K562 (cell line): ENCODE data around the gene PIGV. TPM values are rescaled to one million over a fixed set of nuclear protein-coding genes. Genes with fewer than 3 reads are reported as not detected.

Experiments
- C11orf30 ChIP-seq: fragments of 450-650 bp; IDR thresholded peaks from 2 replicates; pipeline ENCODE4 v1.6.1; 2016; ENCODE audit warnings: low read depth, mild to moderate bottlenecking
- CSDE1 ChIP-seq, 2 experiments: fragments of 450-650 bp; IDR thresholded peaks; 2 replicates each; pipeline ENCODE4 v1.6.1; 2016; ENCODE audit warnings: mild to moderate bottlenecking in 1 of 2
- FUS ChIP-seq: fragments of 200-400 bp; formaldehyde crosslinking; optimal IDR thresholded peaks from 2 replicates; pipeline ENCODE3; 2017; ENCODE audit warnings: low read depth, low read length
- KDM5B ChIP-seq: fragments of 200-600 bp; sonication (generic); IDR thresholded peaks from 2 replicates; pipeline ENCODE4 v1.6.1; 2012; ENCODE audit warnings: low read depth, mild to moderate bottlenecking, moderate library complexity, low read length, control low read depth, inconsistent platforms; ENCODE audit not compliant: insufficient replicate concordance
- KLF16 ChIP-seq: IDR thresholded peaks from 2 replicates; pipeline ENCODE4 v1.6.1; 2016; ENCODE audit warnings: antibody characterized with exemption
- PHF8 ChIP-seq: fragments of 200-600 bp; sonication (generic); IDR thresholded peaks from 2 replicates; pipeline ENCODE4 v1.6.1; 2012; ENCODE audit warnings: mixed run types, mild to moderate bottlenecking, inconsistent platforms, low read length, moderate library complexity, borderline replicate concordance
- POLR2AphosphoS5 ChIP-seq: IDR thresholded peaks from 2 replicates; pipeline ENCODE4 v1.6.1; 2011; ENCODE audit warnings: mild to moderate bottlenecking, low read depth, low read length, moderate library complexity; ENCODE audit not compliant: control insufficient read depth, insufficient read depth
- POU5F1 ChIP-seq: fragments of 150-350 bp; IDR thresholded peaks from 2 replicates; pipeline ENCODE4 v1.6.1; 2014; ENCODE audit warnings: borderline replicate concordance, low read length, low read depth, mild to moderate bottlenecking; ENCODE audit not compliant: partially characterized antibody
- RAD51 ChIP-seq: fragments of 450-650 bp; IDR thresholded peaks from 2 replicates; pipeline ENCODE4 v1.7.1; 2016; ENCODE audit warnings: low read depth, mild to moderate bottlenecking, borderline replicate concordance
- RBM22 ChIP-seq: fragments of 200-400 bp; formaldehyde crosslinking; IDR thresholded peaks from 2 replicates; pipeline ENCODE4 v1.6.1; 2018; ENCODE audit warnings: low read length, low read depth; ENCODE audit not compliant: poor library complexity, severe bottlenecking
- SRF ChIP-seq, 2 experiments: fragments of 250-450, 450-650 bp in 1 of 2; sonication (Bioruptor Pico) in 1 of 2; sonication (generic) in 1 of 2; formaldehyde crosslinking; IDR thresholded peaks; 2 replicates each; pipeline versions ENCODE4 v1.5.0 to v1.5.1; 2020 to 2022; ENCODE audit warnings: mild to moderate bottlenecking in 1 of 2, missing genetic modification reagents in 1 of 2
- TRIM24 ChIP-seq, 2 experiments: fragments of 450-650 bp; IDR thresholded peaks; 2 replicates each; pipeline ENCODE4 v1.6.1; 2016
- ZNF184 ChIP-seq: sonication (generic); formaldehyde crosslinking; IDR thresholded peaks from 2 replicates; pipeline ENCODE4 v1.5.0; 2020; ENCODE audit warnings: missing genetic modification reagents
- ZNF263 ChIP-seq: sonication (generic); formaldehyde crosslinking; IDR thresholded peaks from 2 replicates; pipeline ENCODE4 v1.8.0; 2022; ENCODE audit warnings: mild to moderate bottlenecking, missing genetic modification reagents, borderline replicate concordance
- ZNF384 ChIP-seq: IDR thresholded peaks from 2 replicates; pipeline ENCODE4 v1.6.1; 2012; ENCODE audit warnings: low read depth, low read length, improper control_type of control experiment
- ZNF764 ChIP-seq: fragments of 250-450 bp; sonication (Bioruptor Pico); IDR thresholded peaks from 2 replicates; pipeline ENCODE4 v1.4.0; 2020; ENCODE audit warnings: low read depth, mild to moderate bottlenecking, moderate library complexity
- ZNF766 ChIP-seq: fragments of 200-800 bp; sonication (Bioruptor generic); conservative IDR thresholded peaks from 2 replicates; pipeline ENCODE4 v1.6.1; 2016; ENCODE audit warnings: missing genetic modification characterization, missing compliant biosample characterization
- polyA plus RNA-seq, 8 experiments: library from polyadenylated mRNA; depleted of rRNA in 4 of 8; stranded (reverse) in 5 of 8; unstranded in 3 of 8; fragments of >200 nt; fragmentation: Nextera tagmentation in 2 of 8; fragmentation: Illumina TruSeq in 1 of 8; extraction: Ambion mirVana in 2 of 8; extraction: Trizol in 1 of 8; gene quantifications; 2 replicates each; pipeline versions ENCODE4 v1.2.1 to v1.2.3, GENCODE V29; 2011 to 2014; ENCODE audit warnings: inconsistent platforms in 1 of 8, missing spikeins in 1 of 8
- total RNA-seq, 7 experiments: library from RNA; depleted of rRNA in 6 of 7; stranded (reverse); fragments of >200 nt in 6 of 7; fragmentation: Illumina TruSeq in 2 of 7; extraction: Trizol in 2 of 7; gene quantifications; 2 replicates each; pipeline versions ENCODE4 v1.2.1 to v1.2.3, GENCODE V29; 2011 to 2021; ENCODE audit warnings: low replicate concordance in 1 of 7
- TF ChIP-seq, protein P1 (sequence below): fragments of 450-650 bp; formaldehyde crosslinking; IDR thresholded peaks from 2 replicates; pipeline ENCODE4 v1.4.0; 2020; ENCODE audit warnings: mild to moderate bottlenecking, moderate library complexity
- TF ChIP-seq, protein P2 (sequence below): sonication (generic); formaldehyde crosslinking; IDR thresholded peaks from 2 replicates; pipeline ENCODE4 v1.8.0; 2022; ENCODE audit warnings: missing genetic modification reagents, mild to moderate bottlenecking, moderate library complexity, borderline replicate concordance
- TF ChIP-seq, protein P3 (sequence below): sonication (generic); formaldehyde crosslinking; IDR thresholded peaks from 2 replicates; pipeline ENCODE4 v1.8.1; 2023; ENCODE audit warnings: mild to moderate bottlenecking, missing genetic modification reagents
- TF ChIP-seq, protein P4 (sequence below): fragments of 250-450 bp; sonication (Bioruptor Pico); IDR thresholded peaks from 2 replicates; pipeline ENCODE4 v1.8.0; 2021; ENCODE audit warnings: moderate library complexity, mild to moderate bottlenecking, inconsistent platforms

PIGV gene
- total and polyA plus RNA-seq, 9 of the 15 experiments (the other 6 are each of a cell fraction or from before 2014, with no cell fraction given) = 8.4 to 21.8 (median 11.7) TPM

DNA sequence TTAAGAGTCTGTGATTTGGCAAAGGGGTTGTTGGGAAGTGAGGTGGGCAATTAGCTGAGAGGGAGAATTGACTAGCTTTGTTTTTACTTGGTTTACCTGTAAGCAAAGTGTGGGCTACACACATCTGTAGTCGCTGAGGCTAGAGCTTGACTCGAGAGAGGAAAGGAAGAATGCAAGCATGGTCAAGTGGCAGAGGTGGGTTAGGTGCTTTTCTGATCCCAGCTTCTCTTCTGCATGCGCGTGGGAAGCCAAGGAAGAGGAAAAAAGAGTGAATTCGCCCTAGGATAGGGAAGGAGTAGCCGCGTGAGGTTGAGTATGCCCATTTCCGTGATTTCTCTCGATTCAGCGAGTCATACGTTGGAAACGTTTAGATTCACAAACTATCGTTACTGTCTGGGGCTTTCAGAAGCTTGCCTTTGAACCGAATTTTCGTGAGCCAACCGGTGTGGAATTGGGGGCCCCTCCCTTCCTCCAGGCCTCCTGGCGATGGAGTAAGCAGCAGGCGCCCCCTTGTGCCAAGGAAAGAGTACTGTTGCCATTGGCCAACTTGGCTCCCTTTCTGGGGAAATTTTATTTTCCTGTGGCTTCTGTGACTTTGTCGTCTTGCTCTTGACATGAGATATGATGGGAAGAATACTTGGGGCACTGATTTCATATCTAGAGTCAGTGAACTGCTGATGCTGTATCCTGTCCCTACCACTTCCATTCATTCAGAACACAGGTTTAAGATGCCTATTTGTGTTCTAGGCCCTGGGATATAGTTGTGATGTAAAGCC, 1.3 kb downstream of the PIGV start (continued):
- TF ChIP-seq SRF (CRISPR knock-in tag; IDR thresholded peaks at IDR 0.05) (0 out of 4 replicates have a peak, but pooled peaks of 1 of the 2 experiments have one; percentile 35), RAD51 (0 out of 2 replicates have a peak, but pooled peaks have one; percentile 8), ZNF764 (no peak), RBM22 (no peak), TRIM24 (IDR thresholded peaks at IDR 0.05) (0 out of 4 replicates have a peak, but pooled peaks of 1 of the 2 experiments have one; percentile 5), KLF16 (peak; percentile 57; the same call in 1 of the 2 replicates), C11orf30 (no peak), KDM5B (peak; percentile 24), ZNF384 (peak; percentile 48; the same call in 1 of the 2 replicates), FUS (no peak), POLR2AphosphoS5 (0 out of 2 replicates have a peak, but pooled peaks have one; percentile 26), POU5F1 (no peak), ZNF184 (CRISPR knock-in tag) (no peak), PHF8 (no peak), ZNF766 (CRISPR knock-in tag) (0 out of 2 replicates have a peak, but pooled peaks have one; percentile 13), ZNF263 (CRISPR knock-in tag) (no peak; the same call in 1 of the 2 replicates), CSDE1 (IDR thresholded peaks at IDR 0.05) (peak in 1 of 2 experiments; percentile 42; a peak in 1 of 4 replicates)
- TF ChIP-seq, protein P1, sequence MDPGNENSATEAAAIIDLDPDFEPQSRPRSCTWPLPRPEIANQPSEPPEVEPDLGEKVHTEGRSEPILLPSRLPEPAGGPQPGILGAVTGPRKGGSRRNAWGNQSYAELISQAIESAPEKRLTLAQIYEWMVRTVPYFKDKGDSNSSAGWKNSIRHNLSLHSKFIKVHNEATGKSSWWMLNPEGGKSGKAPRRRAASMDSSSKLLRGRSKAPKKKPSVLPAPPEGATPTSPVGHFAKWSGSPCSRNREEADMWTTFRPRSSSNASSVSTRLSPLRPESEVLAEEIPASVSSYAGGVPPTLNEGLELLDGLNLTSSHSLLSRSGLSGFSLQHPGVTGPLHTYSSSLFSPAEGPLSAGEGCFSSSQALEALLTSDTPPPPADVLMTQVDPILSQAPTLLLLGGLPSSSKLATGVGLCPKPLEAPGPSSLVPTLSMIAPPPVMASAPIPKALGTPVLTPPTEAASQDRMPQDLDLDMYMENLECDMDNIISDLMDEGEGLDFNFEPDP = no peak
- TF ChIP-seq, protein P2, sequence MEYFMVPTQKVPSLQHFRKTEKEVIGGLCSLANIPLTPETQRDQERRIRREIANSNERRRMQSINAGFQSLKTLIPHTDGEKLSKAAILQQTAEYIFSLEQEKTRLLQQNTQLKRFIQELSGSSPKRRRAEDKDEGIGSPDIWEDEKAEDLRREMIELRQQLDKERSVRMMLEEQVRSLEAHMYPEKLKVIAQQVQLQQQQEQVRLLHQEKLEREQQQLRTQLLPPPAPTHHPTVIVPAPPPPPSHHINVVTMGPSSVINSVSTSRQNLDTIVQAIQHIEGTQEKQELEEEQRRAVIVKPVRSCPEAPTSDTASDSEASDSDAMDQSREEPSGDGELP (CRISPR knock-in tag) = peak; percentile 52; the same call in 1 of the 2 replicates
- TF ChIP-seq, protein P3, sequence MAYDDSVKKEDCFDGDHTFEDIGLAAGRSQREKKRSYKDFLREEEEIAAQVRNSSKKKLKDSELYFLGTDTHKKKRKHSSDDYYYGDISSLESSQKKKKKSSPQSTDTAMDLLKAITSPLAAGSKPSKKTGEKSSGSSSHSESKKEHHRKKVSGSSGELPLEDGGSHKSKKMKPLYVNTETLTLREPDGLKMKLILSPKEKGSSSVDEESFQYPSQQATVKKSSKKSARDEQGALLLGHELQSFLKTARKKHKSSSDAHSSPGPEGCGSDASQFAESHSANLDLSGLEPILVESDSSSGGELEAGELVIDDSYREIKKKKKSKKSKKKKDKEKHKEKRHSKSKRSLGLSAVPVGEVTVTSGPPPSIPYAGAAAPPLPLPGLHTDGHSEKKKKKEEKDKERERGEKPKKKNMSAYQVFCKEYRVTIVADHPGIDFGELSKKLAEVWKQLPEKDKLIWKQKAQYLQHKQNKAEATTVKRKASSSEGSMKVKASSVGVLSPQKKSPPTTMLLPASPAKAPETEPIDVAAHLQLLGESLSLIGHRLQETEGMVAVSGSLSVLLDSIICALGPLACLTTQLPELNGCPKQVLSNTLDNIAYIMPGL (CRISPR knock-in tag) = no peak
- TF ChIP-seq, protein P4, sequence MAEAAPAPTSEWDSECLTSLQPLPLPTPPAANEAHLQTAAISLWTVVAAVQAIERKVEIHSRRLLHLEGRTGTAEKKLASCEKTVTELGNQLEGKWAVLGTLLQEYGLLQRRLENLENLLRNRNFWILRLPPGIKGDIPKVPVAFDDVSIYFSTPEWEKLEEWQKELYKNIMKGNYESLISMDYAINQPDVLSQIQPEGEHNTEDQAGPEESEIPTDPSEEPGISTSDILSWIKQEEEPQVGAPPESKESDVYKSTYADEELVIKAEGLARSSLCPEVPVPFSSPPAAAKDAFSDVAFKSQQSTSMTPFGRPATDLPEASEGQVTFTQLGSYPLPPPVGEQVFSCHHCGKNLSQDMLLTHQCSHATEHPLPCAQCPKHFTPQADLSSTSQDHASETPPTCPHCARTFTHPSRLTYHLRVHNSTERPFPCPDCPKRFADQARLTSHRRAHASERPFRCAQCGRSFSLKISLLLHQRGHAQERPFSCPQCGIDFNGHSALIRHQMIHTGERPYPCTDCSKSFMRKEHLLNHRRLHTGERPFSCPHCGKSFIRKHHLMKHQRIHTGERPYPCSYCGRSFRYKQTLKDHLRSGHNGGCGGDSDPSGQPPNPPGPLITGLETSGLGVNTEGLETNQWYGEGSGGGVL (CRISPR knock-in tag) = no peak
